SK-N-SH (cell line): ENCODE measurements around the gene AMFR.

Source experiments
- CTCF ChIP-seq: fragments of 200-600 bp; sonication (generic); IDR thresholded peaks from 2 replicates; pipeline ENCODE4 v1.6.1; 2017; ENCODE audit warnings: antibody characterized with exemption, mild to moderate bottlenecking, moderate library complexity
- EP300 ChIP-seq, 2 experiments: IDR thresholded peaks; 2 replicates each; pipeline versions ENCODE4 v1.4.0 to v1.6.1; 2012; ENCODE audit warnings: borderline replicate concordance in 1 of 2, low read depth in 1 of 2, low read length in 1 of 2
- FOSL2 ChIP-seq: IDR thresholded peaks from 2 replicates; pipeline ENCODE4 v1.4.0; 2012; ENCODE audit warnings: low read depth, mild to moderate bottlenecking, moderate library complexity, borderline replicate concordance
- MXI1 ChIP-seq: IDR thresholded peaks from 2 replicates; pipeline ENCODE4 v1.6.1; 2012; ENCODE audit warnings: mild to moderate bottlenecking, low read depth, low read length, improper control_type of control experiment
- TAF1 ChIP-seq: IDR thresholded peaks from 2 replicates; pipeline ENCODE4 v1.6.1; 2012; ENCODE audit warnings: low read depth, mild to moderate bottlenecking, low read length, moderate library complexity, borderline replicate concordance
- TEAD4 ChIP-seq: IDR thresholded peaks from 2 replicates; pipeline ENCODE4 v1.4.0; 2012; ENCODE audit warnings: mild to moderate bottlenecking, borderline replicate concordance; ENCODE audit not compliant: insufficient read depth
- TF ChIP-seq, protein P1 (sequence below): fragments of 150-350 bp; IDR thresholded peaks from 2 replicates; pipeline ENCODE4 v1.6.1; 2017; ENCODE audit warnings: antibody characterized with exemption, low read length, low read depth, borderline replicate concordance

DNA sequence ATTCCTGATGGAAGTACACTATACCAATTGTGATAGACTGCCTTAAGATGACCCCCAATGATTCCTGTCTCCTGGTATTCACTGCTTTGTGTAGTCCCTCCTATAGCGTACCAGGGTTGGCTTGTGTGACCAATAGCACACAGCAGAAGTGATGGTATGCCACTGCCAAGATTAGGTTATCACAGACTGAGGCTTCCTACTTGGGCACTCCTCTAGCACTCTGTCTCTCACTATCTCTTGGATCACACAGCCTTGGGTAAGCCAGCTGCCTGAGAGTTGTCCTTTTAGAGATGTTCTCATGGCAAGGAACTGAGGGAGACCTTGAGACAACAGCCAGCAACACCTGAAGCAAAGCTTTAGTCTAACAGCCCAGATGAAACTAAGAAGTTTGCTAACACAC, 12.7 kb upstream of the AMFR start:
- no peak for TF ChIP-seq FOSL2
- TF ChIP-seq CTCF, result no peak
- no peak for TF ChIP-seq TAF1
- TF ChIP-seq TEAD4, result no peak
- TF ChIP-seq, protein P1, sequence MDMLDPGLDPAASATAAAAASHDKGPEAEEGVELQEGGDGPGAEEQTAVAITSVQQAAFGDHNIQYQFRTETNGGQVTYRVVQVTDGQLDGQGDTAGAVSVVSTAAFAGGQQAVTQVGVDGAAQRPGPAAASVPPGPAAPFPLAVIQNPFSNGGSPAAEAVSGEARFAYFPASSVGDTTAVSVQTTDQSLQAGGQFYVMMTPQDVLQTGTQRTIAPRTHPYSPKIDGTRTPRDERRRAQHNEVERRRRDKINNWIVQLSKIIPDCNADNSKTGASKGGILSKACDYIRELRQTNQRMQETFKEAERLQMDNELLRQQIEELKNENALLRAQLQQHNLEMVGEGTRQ, result no peak
- no peak for TF ChIP-seq EP300 (IDR thresholded peaks at IDR 0.05; ENCODE audit: borderline replicate concordance in 1 of 2, low read depth in 1 of 2, low read length in 1 of 2)
- no peak for TF ChIP-seq MXI1
